ENCODE data around the gene MBTPS2.

The MBTPS2 gene

DNA sequence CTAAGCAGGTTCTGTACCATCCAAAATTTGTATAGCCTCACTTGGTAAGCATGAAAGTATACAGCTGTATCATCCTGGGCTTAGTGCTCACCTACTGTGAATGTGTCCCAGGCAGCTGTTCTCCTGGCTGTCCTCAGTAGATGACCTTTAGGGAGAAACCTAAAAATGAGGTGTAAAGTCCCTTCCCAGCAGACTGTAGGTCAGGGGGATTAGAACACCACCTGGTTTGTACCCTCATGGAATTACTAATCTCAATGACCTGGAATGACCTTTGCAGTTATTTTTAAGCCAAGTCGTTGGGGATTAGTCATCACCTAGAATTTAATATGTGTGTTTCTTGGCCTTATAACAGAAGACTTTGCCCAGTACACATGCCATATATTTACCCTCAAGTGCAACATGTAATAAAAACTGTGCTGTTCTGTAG, 39.1 kb upstream of the MBTPS2 start:
- no peak for TF ChIP-seq EZH2 (IDR thresholded peaks at IDR 0.05; ENCODE audit: borderline replicate concordance, low read depth, low read length, severe bottlenecking)
- TF ChIP-seq, protein P1, sequence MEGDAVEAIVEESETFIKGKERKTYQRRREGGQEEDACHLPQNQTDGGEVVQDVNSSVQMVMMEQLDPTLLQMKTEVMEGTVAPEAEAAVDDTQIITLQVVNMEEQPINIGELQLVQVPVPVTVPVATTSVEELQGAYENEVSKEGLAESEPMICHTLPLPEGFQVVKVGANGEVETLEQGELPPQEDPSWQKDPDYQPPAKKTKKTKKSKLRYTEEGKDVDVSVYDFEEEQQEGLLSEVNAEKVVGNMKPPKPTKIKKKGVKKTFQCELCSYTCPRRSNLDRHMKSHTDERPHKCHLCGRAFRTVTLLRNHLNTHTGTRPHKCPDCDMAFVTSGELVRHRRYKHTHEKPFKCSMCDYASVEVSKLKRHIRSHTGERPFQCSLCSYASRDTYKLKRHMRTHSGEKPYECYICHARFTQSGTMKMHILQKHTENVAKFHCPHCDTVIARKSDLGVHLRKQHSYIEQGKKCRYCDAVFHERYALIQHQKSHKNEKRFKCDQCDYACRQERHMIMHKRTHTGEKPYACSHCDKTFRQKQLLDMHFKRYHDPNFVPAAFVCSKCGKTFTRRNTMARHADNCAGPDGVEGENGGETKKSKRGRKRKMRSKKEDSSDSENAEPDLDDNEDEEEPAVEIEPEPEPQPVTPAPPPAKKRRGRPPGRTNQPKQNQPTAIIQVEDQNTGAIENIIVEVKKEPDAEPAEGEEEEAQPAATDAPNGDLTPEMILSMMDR (IDR thresholded peaks at IDR 0.05; ENCODE audit: borderline replicate concordance, extremely low read depth, low read length, poor library complexity, severe bottlenecking) = no peak
- no peak overlapping the region for H3K4me3 ChIP-seq (ENCODE audit: low read depth in 1 of 2, low read length in 2 of 2)

DNA sequence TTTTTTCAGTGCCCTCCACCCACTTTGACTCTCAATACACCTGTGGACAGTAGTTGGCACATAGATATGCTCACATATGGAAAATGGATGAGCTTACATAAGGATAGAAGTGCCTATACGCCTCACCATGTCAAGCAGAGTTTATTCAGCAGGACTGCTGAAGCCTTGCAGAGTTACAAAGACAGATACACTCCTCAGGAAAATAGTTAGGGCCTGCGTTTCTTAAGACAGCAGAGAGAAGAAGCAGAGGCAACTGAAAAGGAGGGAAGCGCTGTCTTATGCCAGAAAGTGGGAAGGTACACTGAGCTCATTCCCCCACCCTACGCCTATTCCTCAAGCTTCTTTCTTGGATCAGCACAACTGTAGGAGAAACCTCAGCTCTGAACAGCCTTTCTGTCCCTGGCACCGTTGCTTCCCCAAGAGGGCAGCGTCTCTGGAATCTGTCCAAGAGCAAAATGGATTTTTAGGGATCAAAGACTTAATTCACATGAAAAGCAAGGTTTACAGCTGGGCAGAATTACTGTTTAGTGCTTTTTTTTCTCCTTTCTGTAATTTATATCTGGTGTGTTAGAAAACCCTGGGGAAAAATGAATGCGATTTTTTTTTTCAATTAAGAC, 37.3 kb upstream of the MBTPS2 start:
- no peaks in the 10 kb centered on the region for H3K27me3 ChIP-seq (ENCODE audit: insufficient read depth, low read length, poor library complexity)
- no peak overlapping the region for H2AFZ ChIP-seq (ENCODE audit: low read depth, low read length)
- no peak overlapping the region for H3K4me3 ChIP-seq (ENCODE audit: low read depth in 1 of 2, low read length in 2 of 2)
- TF ChIP-seq, protein P1 (IDR thresholded peaks at IDR 0.05; ENCODE audit: borderline replicate concordance, extremely low read depth, low read length, poor library complexity, severe bottlenecking) = no peak
- TF ChIP-seq EZH2 (IDR thresholded peaks at IDR 0.05; ENCODE audit: borderline replicate concordance, low read depth, low read length, severe bottlenecking) = no peak
- no peaks in the 10 kb centered on the region for H4K20me1 ChIP-seq (ENCODE audit: insufficient read depth, low read length)
- ATAC-seq (ENCODE audit: insufficient read depth, low read depth) (no peak), DNase-seq (no peak)
- H3K9ac ChIP-seq (ENCODE audit: low read depth, low read length) = no peak overlapping the region
- H3K27ac ChIP-seq (ENCODE audit: low read length) = no peak overlapping the region
- no peaks in the 10 kb centered on the region for H3K36me3 ChIP-seq (ENCODE audit: insufficient read depth, low read length)
- H3K9me3 ChIP-seq (ENCODE audit: insufficient read depth, low read length, severe bottlenecking) = no peaks in the 10 kb centered on the region
- H3K4me2 ChIP-seq (ENCODE audit: insufficient read depth, low read length) = no peak overlapping the region
- H3K79me2 ChIP-seq (ENCODE audit: insufficient read depth, low read length) = no peaks in the 10 kb centered on the region
- H3K4me1 ChIP-seq (ENCODE audit: insufficient read depth, low read length) = no peaks in the 10 kb centered on the region

More for the DNA sequence above, 39.1 kb upstream of the MBTPS2 start:
- Histone ChIP-seq H3K27ac (ENCODE audit: low read length) (no peak overlapping the region), H2AFZ (ENCODE audit: low read depth, low read length) (no peak overlapping the region), H3K9ac (ENCODE audit: low read depth, low read length) (no peak overlapping the region), H3K79me2 (ENCODE audit: insufficient read depth, low read length) (no peaks in the 10 kb centered on the region), H3K4me2 (ENCODE audit: insufficient read depth, low read length) (no peak overlapping the region), H3K36me3 (ENCODE audit: insufficient read depth, low read length) (no peaks in the 10 kb centered on the region), H3K4me1 (ENCODE audit: insufficient read depth, low read length) (no peaks in the 10 kb centered on the region), H3K27me3 (ENCODE audit: insufficient read depth, low read length, poor library complexity) (no peaks in the 10 kb centered on the region), H4K20me1 (ENCODE audit: insufficient read depth, low read length) (no peaks in the 10 kb centered on the region), H3K9me3 (ENCODE audit: insufficient read depth, low read length, severe bottlenecking) (no peaks in the 10 kb centered on the region)
- no peak for DNase-seq
- ATAC-seq (ENCODE audit: insufficient read depth, low read depth) = no peak

DNA sequence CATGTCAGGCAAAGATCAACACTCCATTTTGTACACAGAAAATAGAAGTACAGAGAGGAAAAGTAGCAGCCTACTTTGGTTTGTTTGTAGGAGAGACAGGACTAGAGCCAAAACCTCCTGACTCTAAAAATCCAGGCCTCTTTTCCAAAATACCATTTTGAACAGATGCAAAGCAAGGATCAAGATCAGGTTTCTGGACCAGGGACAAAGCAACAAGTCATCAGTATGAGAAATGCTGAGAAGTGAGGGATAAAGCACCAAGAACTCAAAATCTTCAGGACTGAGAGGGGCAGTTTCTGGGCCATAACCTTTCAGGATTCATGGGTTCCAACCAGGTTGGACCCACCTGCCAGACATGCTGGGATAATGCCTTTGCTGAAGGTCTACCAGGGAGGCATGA, 36.6 kb upstream of the MBTPS2 start:
- TF ChIP-seq EZH2 (IDR thresholded peaks at IDR 0.05; ENCODE audit: borderline replicate concordance, low read depth, low read length, severe bottlenecking) = no peak
- TF ChIP-seq, protein P1 (IDR thresholded peaks at IDR 0.05; ENCODE audit: borderline replicate concordance, extremely low read depth, low read length, poor library complexity, severe bottlenecking) = no peak
- no peak for DNase-seq
- no peaks in the 10 kb centered on the region for H3K36me3 ChIP-seq (ENCODE audit: insufficient read depth, low read length)

More for the DNA sequence above, 36.6 kb upstream of the MBTPS2 start:
- H3K9me3 ChIP-seq (ENCODE audit: insufficient read depth, low read length, severe bottlenecking) = no peaks in the 10 kb centered on the region
- H3K79me2 ChIP-seq (ENCODE audit: insufficient read depth, low read length) = no peaks in the 10 kb centered on the region
- no peak for ATAC-seq (ENCODE audit: insufficient read depth, low read depth)
- H3K9ac ChIP-seq (ENCODE audit: low read depth, low read length) = no peak overlapping the region
- no peaks in the 10 kb centered on the region for H3K27me3 ChIP-seq (ENCODE audit: insufficient read depth, low read length, poor library complexity)
- H2AFZ ChIP-seq (ENCODE audit: low read depth, low read length) = no peak overlapping the region
- H3K4me2 ChIP-seq (ENCODE audit: insufficient read depth, low read length) = no peak overlapping the region
- H3K27ac ChIP-seq (ENCODE audit: low read length) = no peak overlapping the region
- no peaks in the 10 kb centered on the region for H3K4me1 ChIP-seq (ENCODE audit: insufficient read depth, low read length)
- H3K4me3 ChIP-seq (ENCODE audit: low read depth in 1 of 2, low read length in 2 of 2) = no peak overlapping the region
- no peaks in the 10 kb centered on the region for H4K20me1 ChIP-seq (ENCODE audit: insufficient read depth, low read length)
